Erythroblast (primary cell): ENCODE measurements around the gene LTC4S.

ENCODE experiments used
- GATA1 ChIP-seq: IDR thresholded peaks from 2 replicates; pipeline ENCODE4 v1.6.1; 2011; ENCODE audit warnings: low read depth, mild to moderate bottlenecking, control low read depth, low read length, moderate library complexity
- POLR2A ChIP-seq: IDR thresholded peaks from 2 replicates; pipeline ENCODE4 v1.6.1; 2011; ENCODE audit warnings: mild to moderate bottlenecking, low read length

GRCh38 chr5:179783128-179783527, 10.7 kb upstream of the LTC4S start:
- TF ChIP-seq POLR2A (no peak), GATA1 (no peak)
